K562 (cell line): ENCODE results near the gene FN3KRP. TPM values are rescaled to one million over a fixed set of nuclear protein-coding genes. Genes with fewer than 3 reads are reported as not detected.

ENCODE experiments used
- CAMTA2 ChIP-seq: fragments of 250-450 bp; sonication (Bioruptor Pico); conservative IDR thresholded peaks from 2 replicates; pipeline ENCODE4 v1.5.1; 2022
- CBFA2T3 ChIP-seq: fragments of 450-650 bp; IDR thresholded peaks from 2 replicates; pipeline ENCODE4 v1.6.1; 2017
- CLOCK ChIP-seq: fragments of 250-450 bp; sonication (Bioruptor Pico); IDR thresholded peaks from 2 replicates; pipeline ENCODE4 v1.4.0; 2020; ENCODE audit warnings: mild to moderate bottlenecking, moderate library complexity, borderline replicate concordance
- ELF1 ChIP-seq: fragments of 200-800 bp; sonication (Bioruptor generic); IDR thresholded peaks from 2 replicates; pipeline ENCODE4 v1.6.1; 2016; ENCODE audit warnings: missing genetic modification characterization, missing compliant biosample characterization
- ETV1 ChIP-seq: fragments of 450-650 bp; conservative IDR thresholded peaks from 2 replicates; pipeline ENCODE4 v1.6.1; 2016; ENCODE audit warnings: missing genetic modification characterization, control low read depth, low read depth, missing compliant biosample characterization
- HDAC1 ChIP-seq, 2 experiments: fragments of 450-650 bp; IDR thresholded peaks; 2 replicates each; pipeline ENCODE4 v1.6.1; 2016 to 2017; ENCODE audit warnings: inconsistent platforms in 1 of 2, mild to moderate bottlenecking in 1 of 2, moderate library complexity in 1 of 2
- IRF2 ChIP-seq: sonication (generic); formaldehyde crosslinking; IDR thresholded peaks from 2 replicates; pipeline ENCODE4 v1.8.1; 2022; ENCODE audit warnings: mild to moderate bottlenecking, missing genetic modification reagents
- KDM1A ChIP-seq, 2 experiments: fragments of 450-650 bp; IDR thresholded peaks; 2 replicates each; pipeline ENCODE4 v1.6.1; 2016; ENCODE audit warnings: mild to moderate bottlenecking in 2 of 2
- KLF6 ChIP-seq: fragments of 250-450 bp; sonication (Bioruptor Pico); IDR thresholded peaks from 2 replicates; pipeline ENCODE4 v1.4.0; 2020; ENCODE audit warnings: mild to moderate bottlenecking, moderate library complexity, borderline replicate concordance
- L3MBTL2 ChIP-seq: fragments of 450-650 bp; IDR thresholded peaks from 2 replicates; pipeline ENCODE4 v1.6.1; 2016; ENCODE audit warnings: mild to moderate bottlenecking, moderate library complexity
- LEF1 ChIP-seq: fragments of 450-650 bp; IDR thresholded peaks from 2 replicates; pipeline ENCODE4 v1.6.1; 2016; ENCODE audit warnings: mild to moderate bottlenecking
- MBD2 ChIP-seq: sonication (generic); IDR thresholded peaks from 2 replicates; pipeline ENCODE4 v1.6.1; 2016; ENCODE audit warnings: low read depth, borderline replicate concordance
- MECOM ChIP-seq: fragments of 250-450 bp; sonication (Bioruptor Pico); IDR thresholded peaks from 2 replicates; pipeline ENCODE4 v1.8.0; 2022; ENCODE audit warnings: inconsistent platforms
- MITF ChIP-seq: IDR thresholded peaks from 2 replicates; pipeline ENCODE4 v1.6.1; 2014; ENCODE audit warnings: antibody characterized with exemption
- NCOR1 ChIP-seq: fragments of 450-650 bp; IDR thresholded peaks from 2 replicates; pipeline ENCODE4 v1.6.1; 2016; ENCODE audit warnings: mild to moderate bottlenecking, moderate library complexity
- PHF20 ChIP-seq: fragments of 450-650 bp; IDR thresholded peaks from 2 replicates; pipeline ENCODE4 v1.6.1; 2018; ENCODE audit not compliant: partially characterized antibody
- POLR2G ChIP-seq: fragments of 200-400 bp; formaldehyde crosslinking; IDR thresholded peaks from 2 replicates; pipeline ENCODE4 v1.6.1; 2017; ENCODE audit warnings: low read depth, mild to moderate bottlenecking, antibody characterized with exemption, low read length, moderate library complexity
- RCOR1 ChIP-seq, 2 experiments: IDR thresholded peaks; 2 replicates each; pipeline ENCODE4 v1.6.1; 2012; ENCODE audit warnings: low read depth in 2 of 2, low read length in 2 of 2, borderline replicate concordance in 1 of 2, improper control_type of control experiment in 1 of 2
- SMAD1 ChIP-seq: fragments of 150-350 bp; IDR thresholded peaks from 2 replicates; pipeline ENCODE4 v1.6.1; 2014; ENCODE audit warnings: low read length, low read depth; ENCODE audit not compliant: partially characterized antibody
- WHSC1 ChIP-seq: IDR thresholded peaks from one replicate; pipeline ENCODE4 v1.6.1; 2012; ENCODE audit warnings: low read length, control low read depth, inconsistent platforms
- ZC3H4 ChIP-seq: sonication (generic); formaldehyde crosslinking; IDR thresholded peaks from 2 replicates; pipeline ENCODE4 v1.9.0; 2021; ENCODE audit warnings: missing genetic modification reagents, borderline replicate concordance
- ZNF224 ChIP-seq: sonication (generic); formaldehyde crosslinking; IDR thresholded peaks from 2 replicates; pipeline ENCODE4 v1.8.0; 2022; ENCODE audit warnings: mild to moderate bottlenecking, missing genetic modification reagents
- ZNF232 ChIP-seq: sonication (generic); formaldehyde crosslinking; IDR thresholded peaks from 2 replicates; pipeline ENCODE4 v1.8.0; 2022; ENCODE audit warnings: mild to moderate bottlenecking, missing genetic modification reagents
- ZNF75A ChIP-seq: fragments of 450-650 bp; formaldehyde crosslinking; IDR thresholded peaks from 2 replicates; pipeline ENCODE4 v1.4.0; 2020; ENCODE audit warnings: mild to moderate bottlenecking
- ZZZ3 ChIP-seq: fragments of 450-650 bp; IDR thresholded peaks from 2 replicates; pipeline ENCODE4 v1.6.1; 2016; ENCODE audit warnings: antibody characterized with exemption, mild to moderate bottlenecking, moderate library complexity
- polyA plus RNA-seq, 8 experiments: library from polyadenylated mRNA; depleted of rRNA in 4 of 8; stranded (reverse) in 5 of 8; unstranded in 3 of 8; fragments of >200 nt; fragmentation: Nextera tagmentation in 2 of 8; fragmentation: Illumina TruSeq in 1 of 8; extraction: Ambion mirVana in 2 of 8; extraction: Trizol in 1 of 8; gene quantifications; 2 replicates each; pipeline versions ENCODE4 v1.2.1 to v1.2.3, GENCODE V29; 2011 to 2014; ENCODE audit warnings: inconsistent platforms in 1 of 8, missing spikeins in 1 of 8
- total RNA-seq, 7 experiments: library from RNA; depleted of rRNA in 6 of 7; stranded (reverse); fragments of >200 nt in 6 of 7; fragmentation: Illumina TruSeq in 2 of 7; extraction: Trizol in 2 of 7; gene quantifications; 2 replicates each; pipeline versions ENCODE4 v1.2.1 to v1.2.3, GENCODE V29; 2011 to 2021; ENCODE audit warnings: low replicate concordance in 1 of 7
- TF ChIP-seq, protein P1 (sequence below), 3 experiments: IDR thresholded peaks in 2 of 3; conservative IDR thresholded peaks in 1 of 3; 2 replicates each; pipeline ENCODE4 v1.5.1; 2011 to 2012; ENCODE audit warnings: low read length in 3 of 3, mild to moderate bottlenecking in 3 of 3, control low read depth in 2 of 3, improper control_type of control experiment in 1 of 3, inconsistent platforms in 1 of 3, low read depth in 1 of 3, mixed read lengths in 1 of 3, moderate library complexity in 1 of 3; ENCODE audit not compliant: insufficient read depth in 2 of 3

The FN3KRP gene
- total and polyA plus RNA-seq, 9 of the 15 experiments (the other 6 are each of a cell fraction or from before 2014, with no cell fraction given) = 2.0 to 32.1 (median 24.9) TPM

DNA sequence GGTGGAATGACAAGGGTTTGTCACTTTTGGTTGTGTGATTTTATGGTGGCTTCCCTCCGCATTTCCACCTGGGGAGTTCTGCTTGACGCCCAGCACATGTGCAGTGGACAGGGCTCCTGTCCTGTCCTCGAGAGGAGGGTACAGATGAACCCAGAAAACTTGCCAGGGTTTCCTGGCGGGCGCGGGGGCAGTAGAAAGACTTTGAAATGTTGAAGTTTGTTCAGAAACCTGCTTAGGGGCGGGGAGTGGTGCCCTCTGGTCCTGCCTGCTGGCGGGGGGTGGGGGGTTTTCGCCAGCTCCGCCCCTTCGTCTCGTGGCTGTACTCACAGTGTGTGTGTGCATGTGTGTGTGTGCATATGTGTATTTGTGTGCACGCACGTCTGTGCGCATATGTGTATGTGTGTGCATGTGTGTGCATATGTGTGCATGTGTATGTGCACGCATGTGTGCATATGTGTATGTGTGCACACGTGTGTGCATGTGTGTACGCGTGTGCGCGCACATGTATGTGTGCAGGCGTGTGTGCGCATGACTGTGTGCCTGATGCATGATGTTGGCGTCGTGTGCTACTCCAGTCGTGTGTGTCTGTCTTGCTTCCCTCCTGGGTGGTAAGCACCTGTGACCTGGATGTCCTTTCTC, 6.8 kb downstream of the FN3KRP start (continued):
- TF ChIP-seq, protein P1, sequence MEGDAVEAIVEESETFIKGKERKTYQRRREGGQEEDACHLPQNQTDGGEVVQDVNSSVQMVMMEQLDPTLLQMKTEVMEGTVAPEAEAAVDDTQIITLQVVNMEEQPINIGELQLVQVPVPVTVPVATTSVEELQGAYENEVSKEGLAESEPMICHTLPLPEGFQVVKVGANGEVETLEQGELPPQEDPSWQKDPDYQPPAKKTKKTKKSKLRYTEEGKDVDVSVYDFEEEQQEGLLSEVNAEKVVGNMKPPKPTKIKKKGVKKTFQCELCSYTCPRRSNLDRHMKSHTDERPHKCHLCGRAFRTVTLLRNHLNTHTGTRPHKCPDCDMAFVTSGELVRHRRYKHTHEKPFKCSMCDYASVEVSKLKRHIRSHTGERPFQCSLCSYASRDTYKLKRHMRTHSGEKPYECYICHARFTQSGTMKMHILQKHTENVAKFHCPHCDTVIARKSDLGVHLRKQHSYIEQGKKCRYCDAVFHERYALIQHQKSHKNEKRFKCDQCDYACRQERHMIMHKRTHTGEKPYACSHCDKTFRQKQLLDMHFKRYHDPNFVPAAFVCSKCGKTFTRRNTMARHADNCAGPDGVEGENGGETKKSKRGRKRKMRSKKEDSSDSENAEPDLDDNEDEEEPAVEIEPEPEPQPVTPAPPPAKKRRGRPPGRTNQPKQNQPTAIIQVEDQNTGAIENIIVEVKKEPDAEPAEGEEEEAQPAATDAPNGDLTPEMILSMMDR (IDR thresholded peaks at IDR 0.05 in 2 of 3, conservative IDR thresholded peaks at IDR 0.05 in 1 of 3; ENCODE audit: insufficient read depth in 2 of 3, low read depth in 1 of 3, low read length in 3 of 3) = no peak
- TF ChIP-seq ELF1 (tag) = no peak
- no peak for TF ChIP-seq MECOM (CRISPR knock-in tag)
- TF ChIP-seq WHSC1 = no peak
- TF ChIP-seq LEF1 = peak; percentile 25; the same call in 1 of the 2 replicates
- TF ChIP-seq POLR2G = 0 out of 2 replicates have a peak, but pooled peaks have one; percentile 25
- TF ChIP-seq CLOCK (CRISPR knock-in tag) = no peak
- peak; percentile 10; the same call in 1 of the 2 replicates for TF ChIP-seq NCOR1
- no peak for TF ChIP-seq RCOR1 (IDR thresholded peaks at IDR 0.05; ENCODE audit: borderline replicate concordance in 1 of 2, low read depth in 2 of 2, low read length in 2 of 2)
- TF ChIP-seq SMAD1 = no peak
- peak in 1 of 2 experiments; percentile 99; a peak in 2 of 4 replicates for TF ChIP-seq KDM1A (IDR thresholded peaks at IDR 0.05)
- no peak for TF ChIP-seq L3MBTL2
- TF ChIP-seq IRF2 (CRISPR knock-in tag) = no peak
- no peak for TF ChIP-seq ZNF232 (CRISPR knock-in tag)
- peak; percentile 21; the same call in 1 of the 2 replicates for TF ChIP-seq CBFA2T3
- no peak for TF ChIP-seq ZZZ3
- no peak for TF ChIP-seq ZNF75A (CRISPR knock-in tag)
- no peak for TF ChIP-seq MBD2
- no peak for TF ChIP-seq KLF6 (CRISPR knock-in tag)
- no peak for TF ChIP-seq ZNF224 (CRISPR knock-in tag)
- TF ChIP-seq MITF = no peak
- TF ChIP-seq HDAC1 (IDR thresholded peaks at IDR 0.05) = no peak
- no peak for TF ChIP-seq CAMTA2
- 0 out of 2 replicates have a peak, but pooled peaks have one; percentile 19 for TF ChIP-seq ZC3H4 (CRISPR knock-in tag)
- TF ChIP-seq PHF20 = peak; percentile 70
- TF ChIP-seq ETV1 (tag) = no peak
